Endothelial cell of umbilical vein (primary cell): ENCODE results near the gene SH3PXD2A. TPM values are rescaled to one million over a fixed set of nuclear protein-coding genes. Genes with fewer than 3 reads are reported as not detected.
A peak's percentile ranks its signal among the peaks of the same experiment; 100 is the strongest.

Experiments
- BruUV-seq: library from RNA; stranded (reverse); fragments of 400-500 nt; replicated peaks from 2 replicates; lab custom pipeline; 2021; lab: Mats Ljungman, UMichigan
- CTCF ChIA-PET: fragments of 300-600, 350-600 bp; sonication (Branson Sonifier 250); formaldehyde crosslinking; loops from one replicate; lab custom pipeline; 2021; ENCODE audit warnings: antibody characterized with exemption, inconsistent platforms; lab: Charles Lee
- POLR2A ChIA-PET: fragments of 300-600, 350-600 bp; sonication (Branson Sonifier 250); formaldehyde crosslinking; loops from one replicate; lab custom pipeline; 2021; ENCODE audit warnings: antibody characterized with exemption, inconsistent platforms; lab: Charles Lee
- DNase-seq: peaks from one replicate; pipeline ENCODE4 v3.0.0-alpha.2; 2011; ENCODE audit warnings: low read depth, low spot score
- FAIRE-seq: peaks from 2 replicates; lab custom pipeline; 2011; peaks lifted over from hg19 to GRCh38; lab: Jason Lieb, UNC
- H2AFZ ChIP-seq: 2 replicates; pipeline ENCODE4 v1.6.0; 2012; ENCODE audit warnings: low read depth, low read length, control low read depth, inconsistent platforms
- H3K27ac ChIP-seq: 2 replicates; pipeline ENCODE4 v1.5.1; 2011; ENCODE audit warnings: low read depth, mild to moderate bottlenecking, control low read depth, low read length, moderate library complexity; ENCODE audit not compliant: insufficient read depth
- H3K27me3 ChIP-seq, 2 experiments: 2 replicates each; pipeline versions ENCODE4 v1.6.0 to v1.6.1; 2011; ENCODE audit warnings: low read length in 2 of 2, mixed read lengths in 1 of 2; ENCODE audit not compliant: control insufficient read depth in 2 of 2, insufficient read depth in 2 of 2
- H3K36me3 ChIP-seq, 2 experiments: 2 replicates in 1 of 2; 3 replicates in 1 of 2; pipeline ENCODE4 v1.5.1; 2011; ENCODE audit warnings: low read length in 2 of 2, mild to moderate bottlenecking in 1 of 2, moderate library complexity in 1 of 2; ENCODE audit not compliant: control insufficient read depth in 2 of 2, insufficient read depth in 2 of 2; ENCODE audit errors: extremely low read depth in 1 of 2
- H3K4me1 ChIP-seq: 3 replicates; pipeline ENCODE4 v1.5.1; 2011; ENCODE audit warnings: mild to moderate bottlenecking, low read length; ENCODE audit not compliant: control insufficient read depth, insufficient read depth; ENCODE audit errors: extremely low read depth
- H3K4me2 ChIP-seq: 2 replicates; pipeline ENCODE4 v1.6.1; 2011; ENCODE audit warnings: low read length, control low read depth, mixed read lengths; ENCODE audit not compliant: insufficient read depth
- H3K4me3 ChIP-seq, 3 experiments: fragments of 200-600 bp in 1 of 3; sonication (generic), shearing (Covaris generic) in 1 of 3; replicated peaks in 1 of 3; 2 replicates each; pipeline ENCODE4 v1.5.1; 2011 to 2016; ENCODE audit warnings: control low read depth in 3 of 3, low read length in 3 of 3, mild to moderate bottlenecking in 2 of 3, inconsistent platforms in 1 of 3, low read depth in 1 of 3, moderate library complexity in 1 of 3; ENCODE audit not compliant: insufficient read depth in 1 of 3
- H3K79me2 ChIP-seq: 2 replicates; pipeline ENCODE4 v1.6.0; 2012; ENCODE audit warnings: low read length, inconsistent platforms; ENCODE audit not compliant: control insufficient read depth, insufficient read depth
- H3K9ac ChIP-seq: replicated peaks from 2 replicates; pipeline ENCODE3; 2011; ENCODE audit warnings: low read length, control low read depth; ENCODE audit not compliant: insufficient read depth; ENCODE audit errors: extremely low read depth
- H3K9me1 ChIP-seq: replicated peaks from 3 replicates; pipeline ENCODE4 v1.6.0; 2011; ENCODE audit warnings: mild to moderate bottlenecking, low read length; ENCODE audit not compliant: control insufficient read depth, insufficient read depth; ENCODE audit errors: extremely low read depth
- H3K9me3 ChIP-seq: replicated peaks from 2 replicates; pipeline ENCODE4 v1.5.1; 2012; ENCODE audit warnings: low read length, inconsistent platforms; ENCODE audit not compliant: control insufficient read depth, insufficient read depth
- H4K20me1 ChIP-seq: replicated peaks from 2 replicates; pipeline ENCODE3; 2011; ENCODE audit warnings: mild to moderate bottlenecking, low read length; ENCODE audit not compliant: control insufficient read depth, insufficient read depth; ENCODE audit errors: extremely low read depth
- CTCF ChIP-seq, 2 donors: IDR thresholded peaks; 1 replicate in 1 of 2; 2 replicates in 1 of 2; pipeline ENCODE4 v1.5.1; 2011; ENCODE audit warnings: low read length in 2 of 2, mild to moderate bottlenecking in 2 of 2, moderate library complexity in 2 of 2, control low read depth in 1 of 2, inconsistent platforms in 1 of 2, low read depth in 1 of 2; ENCODE audit not compliant: insufficient read depth in 1 of 2; ENCODE audit errors: extremely low read depth in 1 of 2
- EZH2 ChIP-seq: IDR thresholded peaks from 2 replicates; pipeline ENCODE4 v1.6.1; 2012; ENCODE audit warnings: borderline replicate concordance, low read depth, mild to moderate bottlenecking, moderate library complexity, low read length, inconsistent platforms; ENCODE audit not compliant: severe bottlenecking
- FOS ChIP-seq: IDR thresholded peaks from 2 replicates; pipeline ENCODE4 v1.6.1; 2011; ENCODE audit warnings: mild to moderate bottlenecking, low read length, moderate library complexity, borderline replicate concordance; ENCODE audit not compliant: insufficient read depth
- GATA2 ChIP-seq: IDR thresholded peaks from 2 replicates; pipeline ENCODE4 v1.7.0; 2011; ENCODE audit warnings: low read depth, mild to moderate bottlenecking, moderate library complexity, mixed read lengths, low read length; ENCODE audit not compliant: insufficient read length, insufficient read depth
- JUN ChIP-seq: IDR thresholded peaks from 2 replicates; pipeline ENCODE4 v1.6.1; 2011; ENCODE audit warnings: borderline replicate concordance, low read depth; ENCODE audit not compliant: insufficient read length, insufficient read depth
- MAX ChIP-seq: IDR thresholded peaks from 2 replicates; pipeline ENCODE4 v1.6.1; 2011; ENCODE audit not compliant: insufficient read depth, insufficient read length
- MYC ChIP-seq: IDR thresholded peaks from one replicate; pipeline ENCODE4 v1.6.1; 2011; ENCODE audit warnings: mild to moderate bottlenecking, low read depth, low read length
- POLR2A ChIP-seq: IDR thresholded peaks from 2 replicates; pipeline ENCODE4 v1.6.1; 2012; ENCODE audit warnings: low read depth, mild to moderate bottlenecking, control low read depth, low read length
- POLR2AphosphoS5 ChIP-seq: IDR thresholded peaks from 2 replicates; pipeline ENCODE4 v1.6.1; 2012; ENCODE audit warnings: low read depth, mild to moderate bottlenecking, control low read depth, low read length, moderate library complexity; ENCODE audit not compliant: insufficient read depth
- dilution Hi-C: fragments of 300-500 bp; cut with MboI; formaldehyde crosslinking; loops from one replicate; pipeline ENCODE4 v1.15.0; 2019; ENCODE audit warnings: low sequenced_read_pairs; ENCODE audit not compliant: extremely low pct_ligation_motif_present
- intact Hi-C: fragments of 100-400 bp; cut with micrococcal nuclease; formaldehyde crosslinking; loops from one replicate; pipeline ENCODE4 v1.10.0; 2022
- polyA plus RNA-seq, 4 experiments: library from polyadenylated mRNA; depleted of rRNA in 3 of 4; stranded (reverse) in 3 of 4; unstranded in 1 of 4; fragments of >200 nt; gene quantifications; 2 replicates each; pipeline versions ENCODE4 v1.2.1 to v1.2.3, GENCODE V29; 2011 to 2012; ENCODE audit warnings: missing spikeins in 1 of 4
- total RNA-seq: library from RNA; stranded (reverse); gene quantifications from 2 replicates; pipeline ENCODE4 v1.2.3, GENCODE V29; 2021

Gene SH3PXD2A
- total and polyA plus RNA-seq, 2 donors (not counting 3 experiments of a cell fraction or from before 2014, with no cell fraction given) = 1.4 to 5.1 TPM

GRCh38 chr10:103712898-103713498 lies 142.4 kb downstream of the SH3PXD2A start:
- Histone ChIP-seq H3K27me3 (no peaks in the 10 kb centered on the region), H3K9me3 (no peaks in the 10 kb centered on the region), H3K9me1 (no peaks in the 10 kb centered on the region), H3K79me2 (no peaks in the 10 kb centered on the region), H3K4me1 (peaks cover 2% of the 10 kb centered on the region), H2AFZ (no peak overlapping the region), H3K27ac (no peak overlapping the region), H3K9ac (no peak overlapping the region), H3K36me3 (no peaks in the 10 kb centered on the region), H3K4me2 (no peak overlapping the region), H3K4me3 (no peak overlapping the region), H4K20me1 (no peaks in the 10 kb centered on the region)
- FAIRE-seq (peak; percentile 95), DNase-seq (peak; percentile 71)
- BruUV-seq = no TSS peak
- intact Hi-C loops (loop anchor here (1.0 kb wide), 3 partner anchors 99 to 171 kb away; no protein-coding TSS in a partner anchor), dilution Hi-C loops (loop anchor here (25.0 kb wide), 1 partner anchor 149 kb away; the partner anchor contains the start of gene SH3PXD2A)
- ChIA-PET CTCF (interaction anchor here (0.6 to 6.1 kb wide), 51 partner anchors 9 to 408 kb away, joined by 3 to 114 read pairs (median 5); partner anchors contain the start of genes SFR1 and SH3PXD2A), POLR2A (interaction anchor here (0.6 kb wide), 2 partner anchors 101 to 279 kb away, joined by 3 to 4 read pairs; no protein-coding TSS in a partner anchor)
- no peak for TF ChIP-seq POLR2AphosphoS5
- TF ChIP-seq CTCF (IDR thresholded peaks at IDR 0.05; ENCODE audit: extremely low read depth in 1 of 2, insufficient read depth in 1 of 2, low read depth in 1 of 2, low read length in 2 of 2) = peak; percentile 78 to 88

GRCh38 chr10:103712146-103712545 lies 143.2 kb downstream of the SH3PXD2A start:
- POLR2A ChIA-PET = no interaction called here
- Histone ChIP-seq H3K4me3 (no peak overlapping the region), H2AFZ (no peak overlapping the region), H3K27me3 (no peaks in the 10 kb centered on the region), H3K9ac (no peak overlapping the region), H3K9me1 (no peaks in the 10 kb centered on the region), H3K4me1 (peaks cover 2% of the 10 kb centered on the region), H3K4me2 (no peak overlapping the region), H3K36me3 (no peaks in the 10 kb centered on the region), H3K79me2 (no peaks in the 10 kb centered on the region), H3K9me3 (no peaks in the 10 kb centered on the region), H3K27ac (no peak overlapping the region), H4K20me1 (no peaks in the 10 kb centered on the region)
- DNase-seq = no peak
- FAIRE-seq = no peak
- CTCF ChIA-PET = interaction anchor here (0.7 to 6.1 kb wide), 34 partner anchors 8 to 409 kb away, joined by 3 to 114 read pairs (median 6); partner anchors contain the start of genes SFR1 and SH3PXD2A
- BruUV-seq = no TSS peak
- dilution Hi-C loops = loop anchor here (25.0 kb wide), 1 partner anchor 150 kb away; the partner anchor contains the start of gene SH3PXD2A
- intact Hi-C loops = no loop called here
- TF ChIP-seq MAX (no peak), JUN (no peak), EZH2 (no peak), POLR2AphosphoS5 (no peak), MYC (no peak), CTCF (IDR thresholded peaks at IDR 0.05; ENCODE audit: extremely low read depth in 1 of 2, insufficient read depth in 1 of 2, low read depth in 1 of 2, low read length in 2 of 2) (no peak), GATA2 (no peak), POLR2A (no peak), FOS (no peak)
